Posterior cingulate gyrus (tissue), 11 donors: ENCODE measurements around the gene PTPRN2.

Experiments
- DNase-seq, 10 donors: peaks; one replicate each; pipeline versions ENCODE4 v3.0.0 to v3.0.0-alpha.2; 2020 to 2021; ENCODE audit warnings: mixed read lengths in 3 of 10
- intact Hi-C: fragments of 100-400 bp; cut with DNase I; formaldehyde crosslinking; loops from one replicate; pipeline ENCODE4 v1.15.1; 2023

Gene PTPRN2

GRCh38 chr7:157831143-157831905, 756.3 kb downstream of the PTPRN2 start:
- peak in 4 of 10 donors; percentile 8 to 65 (median 47) for DNase-seq
- intact Hi-C loops = no loop called here

- peak in 4 of 10 donors; percentile 21 to 67 (median 47) for DNase-seq
- intact Hi-C loops = no loop called here
Measured at GRCh38 chr7:157830331-157830730, 757.3 kb downstream of the PTPRN2 start.

DNA sequence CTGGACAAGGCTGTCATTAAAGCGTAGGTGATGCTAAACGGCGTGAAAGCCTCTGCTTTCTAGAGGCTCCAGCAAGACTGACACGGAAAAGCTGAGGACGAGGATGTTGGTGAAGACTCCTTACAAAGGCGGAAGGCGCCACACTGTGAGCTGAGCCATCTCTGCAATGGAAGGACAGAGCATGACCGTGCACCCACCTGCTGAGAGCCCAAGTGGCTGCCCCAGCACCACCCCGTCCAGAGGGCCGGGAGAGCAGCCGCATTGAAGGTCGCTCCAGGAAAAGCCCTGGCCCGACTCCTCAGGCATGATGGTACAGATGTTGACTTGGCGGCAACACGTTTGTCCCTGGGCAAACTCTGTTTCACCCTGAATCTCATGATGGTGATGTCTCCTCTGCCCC, 758.1 kb downstream of the PTPRN2 start:
- peak in 4 of 10 donors; percentile 19 to 69 (median 52) for DNase-seq
- intact Hi-C loops = no loop called here

DNA sequence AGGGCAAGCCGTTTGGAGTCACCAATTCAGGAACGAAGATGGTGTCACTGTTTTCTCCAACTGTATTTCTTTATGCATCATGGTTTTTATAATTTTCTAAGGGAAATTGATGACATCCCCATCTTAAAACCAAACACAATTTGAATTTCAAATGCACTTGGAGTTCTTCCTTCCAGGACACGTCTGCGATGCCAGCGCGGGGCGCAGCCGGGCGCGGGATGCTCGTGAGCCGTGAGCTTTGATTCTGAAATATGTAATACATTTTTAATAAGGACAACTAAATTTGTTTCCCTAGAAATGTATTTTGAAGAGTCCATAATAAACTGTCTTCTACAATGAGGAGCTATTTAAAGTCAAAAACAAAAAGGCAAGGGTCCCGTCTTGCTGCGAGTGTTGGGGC, 758.7 kb downstream of the PTPRN2 start:
- intact Hi-C loops = no loop called here

GRCh38 chr7:157828190-157828589, 759.4 kb downstream of the PTPRN2 start:
- intact Hi-C loops = no loop called here
- peak in 3 of 10 donors; percentile 12 to 31 (median 26) for DNase-seq

More for the DNA sequence above, 758.7 kb downstream of the PTPRN2 start:
- peak in 3 of 10 donors; percentile 17 to 73 (median 39) for DNase-seq

DNA sequence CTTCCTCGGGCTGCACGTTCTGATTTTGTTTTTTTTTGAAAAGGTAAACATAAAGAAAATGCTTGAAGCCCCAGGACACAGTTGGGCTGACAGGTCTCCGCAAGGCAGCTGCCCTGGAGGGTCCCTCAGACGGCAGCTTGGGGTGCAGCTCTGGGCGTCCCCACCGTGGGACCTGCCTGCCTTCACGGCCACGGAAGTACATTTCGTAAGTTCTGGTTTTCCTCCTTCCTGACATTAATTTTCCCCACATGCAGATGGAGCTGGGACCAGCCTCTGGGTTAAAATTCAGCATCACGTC, 759.8 kb downstream of the PTPRN2 start:
- intact Hi-C loops = no loop called here
- DNase-seq = peak in 3 of 10 donors; percentile 42 to 75 (median 50)

DNA sequence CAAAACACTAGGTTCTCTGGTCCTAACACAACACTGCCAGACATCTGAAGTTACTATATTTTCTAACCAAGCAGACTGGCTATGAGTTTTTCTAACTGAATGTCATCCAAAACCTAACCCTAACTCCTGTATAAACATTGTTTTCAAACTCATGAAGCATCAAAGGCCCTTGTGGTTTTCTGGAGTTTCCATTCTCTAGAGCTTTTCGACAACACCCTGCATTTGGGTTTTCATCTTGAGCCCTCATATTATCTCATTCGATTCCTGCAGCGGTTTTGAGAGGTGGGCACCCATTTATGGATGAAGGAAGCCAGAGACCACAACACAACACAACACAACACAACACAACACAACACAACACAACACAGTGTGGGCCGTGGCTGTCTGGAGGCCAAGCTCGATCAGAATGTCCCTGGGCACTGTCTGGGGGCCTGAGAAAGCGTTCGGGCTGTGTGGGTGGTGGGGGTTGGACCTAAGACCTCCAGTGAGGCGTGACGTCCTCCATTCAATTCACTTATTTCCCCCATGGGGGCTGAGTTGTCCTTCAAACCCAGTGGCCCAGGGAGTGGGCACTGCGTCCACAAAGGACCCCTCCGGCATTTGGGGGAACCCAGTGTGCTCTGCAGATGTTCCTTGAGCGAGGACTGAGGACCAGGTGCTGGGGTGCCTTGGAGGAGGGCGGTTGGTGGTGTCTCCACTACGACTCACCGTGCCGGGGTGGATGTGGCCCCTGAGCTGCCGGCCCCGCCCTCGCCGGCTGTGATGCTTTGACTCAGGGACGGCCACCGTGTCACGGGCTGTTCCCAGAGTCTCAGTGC, 760.4 kb downstream of the PTPRN2 start:
- DNase-seq = peak in 3 of 10 donors; percentile 19 to 58 (median 34)

DNA sequence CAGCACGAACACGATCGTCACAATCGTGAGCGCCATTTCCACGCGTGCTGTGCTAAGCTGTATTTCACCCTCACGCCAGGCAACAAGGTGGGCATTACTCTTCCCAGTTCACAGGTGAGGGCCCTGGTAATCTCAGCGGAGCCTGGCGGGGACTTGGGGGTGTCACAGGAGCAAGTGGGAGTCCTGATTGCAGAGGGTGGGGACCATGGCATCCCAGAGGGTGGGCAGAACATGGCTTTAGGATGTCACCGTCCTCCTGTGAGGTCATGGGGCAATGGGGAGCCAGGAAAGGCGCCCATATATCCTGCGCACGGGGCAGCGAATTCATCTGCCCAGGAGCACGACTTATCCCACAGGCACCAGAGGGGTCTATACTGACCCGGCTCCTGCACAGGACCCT, 761.1 kb downstream of the PTPRN2 start:
- intact Hi-C loops = no loop called here

More for the DNA sequence above, 760.4 kb downstream of the PTPRN2 start:
- intact Hi-C loops = no loop called here

GRCh38 chr7:157825325-157825724, 762.3 kb downstream of the PTPRN2 start:
- intact Hi-C loops = no loop called here
- DNase-seq = peak in 1 of 10 donors; percentile 47

More for the DNA sequence above, 761.1 kb downstream of the PTPRN2 start:
- DNase-seq = peak in 3 of 10 donors; percentile 4 to 70 (median 30)

DNA sequence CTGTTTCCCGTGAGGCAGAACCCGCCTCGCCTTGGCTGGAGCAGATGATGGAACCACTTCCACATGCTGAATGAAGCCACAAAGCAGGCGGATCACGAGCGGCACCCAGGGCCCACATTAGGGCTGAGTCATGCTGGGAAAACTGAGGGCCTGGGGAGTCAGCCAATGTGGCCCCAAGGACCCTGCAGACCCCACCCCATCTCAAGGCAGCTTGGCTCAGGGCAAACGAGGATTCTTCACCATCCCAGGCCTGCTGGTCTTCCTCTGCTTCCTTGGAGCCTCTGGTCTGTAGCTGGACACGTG, 762.9 kb downstream of the PTPRN2 start:
- intact Hi-C loops = no loop called here
- DNase-seq = peak in 1 of 10 donors; percentile 66

GRCh38 chr7:157824011-157824818, 763.4 kb downstream of the PTPRN2 start:
- DNase-seq = peak in 4 of 10 donors; percentile 6 to 72 (median 44)
- intact Hi-C loops = no loop called here

DNA sequence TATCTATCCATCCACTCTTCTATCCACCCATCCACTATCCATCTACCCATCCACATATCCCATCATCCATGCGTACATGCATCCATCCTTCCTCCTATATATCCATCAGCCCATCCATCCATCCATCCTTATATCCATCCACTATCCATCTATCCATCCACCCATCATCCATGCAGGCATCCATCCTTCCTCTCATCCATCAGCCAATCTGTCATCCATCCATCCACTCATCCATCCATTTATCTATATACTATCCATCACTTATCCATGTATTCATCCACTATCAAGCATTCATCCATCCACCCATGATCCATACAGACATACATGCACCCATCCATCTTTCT, 765.0 kb downstream of the PTPRN2 start:
- intact Hi-C loops = no loop called here
- DNase-seq = no peak

DNA sequence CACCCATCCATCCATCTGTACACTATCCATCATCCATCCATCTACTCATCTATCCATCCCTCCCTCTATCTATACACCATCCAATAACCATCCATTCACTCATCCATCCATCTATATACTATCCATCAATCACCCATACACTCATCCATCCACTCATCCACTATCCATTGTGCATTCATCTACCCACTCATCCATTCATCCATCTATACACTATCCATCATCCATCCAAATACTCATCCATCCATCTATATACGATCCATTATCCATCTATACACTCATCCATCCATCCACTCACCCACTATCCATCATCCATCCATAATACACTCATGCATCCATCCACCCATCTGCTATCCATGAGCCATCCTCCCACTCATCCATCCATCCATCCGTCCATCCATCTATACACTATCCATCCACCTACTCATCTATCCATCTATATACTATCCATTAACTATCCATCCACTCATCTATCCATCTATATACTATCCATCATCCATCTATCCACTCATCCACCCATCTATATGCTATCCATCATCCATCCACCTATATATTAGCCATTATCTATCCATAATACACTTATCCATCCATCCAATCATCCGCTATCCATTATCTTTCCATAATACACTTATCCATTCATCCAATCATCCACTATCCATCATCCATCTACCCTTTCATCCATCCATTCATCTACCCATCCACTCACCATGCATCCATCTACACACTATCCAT, 765.5 kb downstream of the PTPRN2 start:
- intact Hi-C loops = no loop called here
- no peak for DNase-seq

GRCh38 chr7:157820796-157821195, 766.8 kb downstream of the PTPRN2 start:
- intact Hi-C loops = no loop called here
- DNase-seq = peak in 4 of 10 donors; percentile 2 to 11 (median 8)

- intact Hi-C loops = no loop called here
- peak in 2 of 10 donors; percentile 11 to 53 for DNase-seq
Measured at GRCh38 chr7:157819455-157819807, 768.2 kb downstream of the PTPRN2 start.

DNA sequence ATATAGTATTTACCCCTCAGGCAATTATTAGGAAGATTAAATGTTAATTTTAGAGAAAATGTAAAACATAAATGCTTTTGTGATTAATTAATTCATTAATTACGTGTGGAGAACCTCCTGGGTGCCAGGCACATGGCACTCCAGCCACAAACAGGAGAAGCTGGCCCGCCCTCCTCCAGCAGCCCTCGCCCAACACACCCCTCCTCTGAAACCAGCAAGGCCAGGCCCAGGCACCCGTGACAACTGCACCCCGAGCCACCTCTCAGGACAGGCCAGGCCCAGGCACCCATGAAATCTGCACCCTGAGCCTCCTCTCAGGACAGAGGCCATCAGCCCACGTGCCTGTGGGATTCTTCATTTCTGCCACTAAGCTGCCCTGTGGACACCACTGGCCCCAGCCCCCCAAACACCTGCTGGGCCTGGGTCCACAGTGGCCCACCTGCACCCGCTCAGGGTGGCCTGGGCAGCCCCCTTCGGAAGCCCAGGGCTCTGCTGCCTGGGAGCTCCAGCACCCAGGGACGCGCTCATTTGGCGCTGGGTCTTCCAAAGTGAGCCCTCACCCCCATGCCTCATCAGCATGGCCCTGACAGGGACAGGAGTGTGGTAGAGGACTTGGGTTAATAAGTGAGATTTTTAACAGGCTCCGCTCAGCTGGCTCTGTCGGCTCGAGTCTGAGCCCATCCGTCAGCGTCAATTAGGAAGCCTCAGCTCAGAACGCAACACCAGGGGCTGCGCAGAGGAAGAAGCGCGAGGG, 768.7 kb downstream of the PTPRN2 start:
- peak in 3 of 10 donors; percentile 25 to 74 (median 68) for DNase-seq

DNA sequence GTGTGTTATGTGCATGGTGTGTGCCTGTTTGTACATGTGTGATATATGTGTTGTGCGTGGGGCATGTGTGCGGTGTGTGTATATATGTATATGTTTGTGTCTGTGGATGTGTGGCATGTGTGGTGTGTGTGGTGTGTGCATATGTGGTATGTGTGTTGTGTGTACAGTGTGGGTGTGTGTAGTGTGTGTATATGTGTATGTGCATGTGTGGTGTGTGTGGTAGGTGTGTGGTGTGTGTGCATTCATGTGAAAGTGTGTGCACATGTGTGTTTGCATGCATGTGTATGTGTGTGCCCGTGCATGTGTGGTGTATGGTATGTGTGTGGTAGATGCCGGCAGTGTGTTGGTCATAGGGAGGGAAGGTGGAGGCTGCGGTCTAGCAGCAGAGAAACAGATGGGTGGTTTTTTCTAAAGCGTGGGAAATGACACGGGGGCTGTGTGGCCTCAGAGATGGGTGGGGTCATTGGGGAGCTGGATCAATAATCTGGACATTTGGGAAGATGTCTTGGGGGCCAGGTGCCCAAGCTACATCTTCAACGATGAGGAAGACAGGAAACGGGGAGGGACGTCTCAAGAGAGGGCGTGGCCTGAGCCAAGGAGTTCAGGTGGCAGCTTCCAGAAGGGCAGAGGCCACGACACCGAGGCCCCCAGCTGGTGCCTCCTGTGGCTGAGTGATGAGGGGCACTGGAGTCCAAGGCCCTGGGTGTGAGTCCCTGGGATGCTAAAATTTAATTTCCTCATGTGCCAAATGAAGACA, 769.5 kb downstream of the PTPRN2 start:
- intact Hi-C loops = no loop called here
- peak in 4 of 10 donors; percentile 19 to 74 (median 60) for DNase-seq

More for the DNA sequence above, 768.7 kb downstream of the PTPRN2 start:
- intact Hi-C loops = no loop called here

GRCh38 chr7:157817433-157817832, 770.2 kb downstream of the PTPRN2 start:
- intact Hi-C loops = no loop called here
- peak in 3 of 10 donors; percentile 4 to 62 (median 40) for DNase-seq
